PC-3 (cell line): ENCODE data around the gene RERE. TPM values are rescaled to one million over a fixed set of nuclear protein-coding genes. Genes with fewer than 3 reads are reported as not detected.
A peak's percentile ranks its signal among the peaks of the same experiment; 100 is the strongest.

Experiments used
- ATAC-seq: fragments of 200-7000 bp; cut with Tn5 transposase; 2 replicates; pipeline ENCODE4 v1.9.1; 2020; ENCODE audit warnings: mild to moderate bottlenecking, moderate library complexity
- BruUV-seq: library from RNA; stranded (reverse); fragments of 400-500 nt; replicated peaks from 2 replicates; lab custom pipeline; 2021; lab: Mats Ljungman, UMichigan
- CTCF ChIA-PET: fragments of 300-600 bp; sonication (Branson Sonifier 250); formaldehyde crosslinking; loops from one replicate; lab custom pipeline; 2022; ENCODE audit warnings: antibody characterized with exemption; lab: Charles Lee
- POLR2A ChIA-PET: fragments of 300-600 bp; sonication (Branson Sonifier 250); formaldehyde crosslinking; loops from one replicate; lab custom pipeline; 2022; ENCODE audit warnings: antibody characterized with exemption; ENCODE audit not compliant: unreplicated experiment; lab: Charles Lee
- DNase-seq: peaks from one replicate; pipeline ENCODE4 v3.0.0-alpha.2; 2015
- H2AFZ ChIP-seq: fragments of 300-600 bp; sonication (generic); 2 replicates; pipeline ENCODE4 v1.6.0; 2016; ENCODE audit warnings: antibody characterized with exemption, low read length
- H3F3A ChIP-seq: fragments of 300-600 bp; sonication (generic); one replicate; pipeline ENCODE4 v1.6.0; 2017; ENCODE audit warnings: antibody characterized with exemption, low read length, control low read depth, mild to moderate bottlenecking; ENCODE audit not compliant: unreplicated experiment
- H3K27ac ChIP-seq: fragments of 300-600 bp; sonication (generic); 2 replicates; pipeline ENCODE4 v1.5.1; 2016; ENCODE audit warnings: mild to moderate bottlenecking, low read length
- H3K27me3 ChIP-seq: fragments of 300-600 bp; sonication (generic); 2 replicates; pipeline ENCODE4 v1.6.1; 2016; ENCODE audit warnings: low read length, mixed read lengths
- H3K36me3 ChIP-seq: fragments of 300-600 bp; sonication (generic); 2 replicates; pipeline ENCODE4 v1.6.1; 2016; ENCODE audit warnings: low read depth, mixed run types, low read length, mixed read lengths
- H3K4me1 ChIP-seq: fragments of 300-600 bp; sonication (generic); 2 replicates; pipeline ENCODE4 v1.5.1; 2016; ENCODE audit warnings: low read length; ENCODE audit not compliant: insufficient read depth
- H3K4me2 ChIP-seq: fragments of 300-600 bp; sonication (generic); 2 replicates; pipeline ENCODE4 v1.6.0; 2016; ENCODE audit warnings: low read length
- H3K4me3 ChIP-seq: fragments of 300-600 bp; sonication (generic); 2 replicates; pipeline ENCODE4 v1.5.1; 2016; ENCODE audit warnings: mild to moderate bottlenecking, low read length, mixed read lengths
- H3K79me2 ChIP-seq: fragments of 300-600 bp; sonication (generic); 2 replicates; pipeline ENCODE4 v1.6.1; 2017; ENCODE audit warnings: low read length, mixed read lengths
- H3K9ac ChIP-seq: fragments of 300-600 bp; sonication (generic); 2 replicates; pipeline ENCODE4 v1.6.0; 2016; ENCODE audit warnings: mild to moderate bottlenecking, low read length
- H3K9me2 ChIP-seq: fragments of 300-600 bp; sonication (generic); replicated peaks from 2 replicates; pipeline ENCODE4 v1.6.1; 2016; ENCODE audit warnings: mixed run types, low read length, mixed read lengths
- H3K9me3 ChIP-seq: fragments of 300-600 bp; sonication (generic); 2 replicates; pipeline ENCODE4 v1.6.1; 2016; ENCODE audit warnings: low read length, mixed read lengths
- H4K20me1 ChIP-seq: fragments of 300-600 bp; sonication (generic); 2 replicates; pipeline ENCODE4 v1.6.1; 2016; ENCODE audit warnings: low read length, mixed read lengths
- EZH2 ChIP-seq: fragments of 300-600 bp; sonication (generic); IDR thresholded peaks from one replicate; pipeline ENCODE4 v1.6.1; 2017; ENCODE audit warnings: antibody characterized with exemption, mild to moderate bottlenecking, low read length; ENCODE audit not compliant: unreplicated experiment
- EZH2phosphoT487 ChIP-seq: fragments of 300-600 bp; sonication (generic); IDR thresholded peaks from 2 replicates; pipeline ENCODE4 v1.6.1; 2018; ENCODE audit warnings: mild to moderate bottlenecking, antibody characterized with exemption, low read length, borderline replicate concordance
- intact Hi-C: fragments of 100-400 bp; cut with micrococcal nuclease; formaldehyde crosslinking; loops from 2 replicates; pipeline ENCODE4 v1.9.0; 2023
- total RNA-seq: library from RNA; depleted of rRNA; stranded (reverse); fragments of >200 nt; gene quantifications from 2 replicates; pipeline ENCODE4 v1.2.3, GENCODE V29; 2014
- TF ChIP-seq, protein P1 (sequence below): fragments of 300-600 bp; sonication (generic); conservative IDR thresholded peaks from 2 replicates; pipeline ENCODE4 v1.5.1; 2017; ENCODE audit warnings: antibody characterized with exemption, low read depth, mild to moderate bottlenecking, low read length

Gene RERE
- total RNA-seq, 1 experiment from 2014 or later, result 24.2 TPM

GRCh38 chr1:8856689-8857412 is 39.4 kb upstream of the RERE start:
- Histone ChIP-seq H3K4me3 (no peak overlapping the region), H3K9me3 (no peaks in the 10 kb centered on the region), H3K9ac (no peak overlapping the region), H3K4me1 (0 out of 2 replicates have a peak, but pooled peaks cover 6% of the 10 kb centered on the region), H3K36me3 (peaks cover 27% of the 10 kb centered on the region), H3K4me2 (no peak overlapping the region), H2AFZ (no peak overlapping the region), H3F3A (peaks cover 36% of the 10 kb centered on the region), H4K20me1 (peaks cover 31% of the 10 kb centered on the region), H3K79me2 (no peaks in the 10 kb centered on the region), H3K27ac (no peak overlapping the region), H3K27me3 (no peaks in the 10 kb centered on the region), H3K9me2 (no peaks in the 10 kb centered on the region)
- TF ChIP-seq EZH2phosphoT487 (no peak), EZH2 (no peak)
- TF ChIP-seq, protein P1, sequence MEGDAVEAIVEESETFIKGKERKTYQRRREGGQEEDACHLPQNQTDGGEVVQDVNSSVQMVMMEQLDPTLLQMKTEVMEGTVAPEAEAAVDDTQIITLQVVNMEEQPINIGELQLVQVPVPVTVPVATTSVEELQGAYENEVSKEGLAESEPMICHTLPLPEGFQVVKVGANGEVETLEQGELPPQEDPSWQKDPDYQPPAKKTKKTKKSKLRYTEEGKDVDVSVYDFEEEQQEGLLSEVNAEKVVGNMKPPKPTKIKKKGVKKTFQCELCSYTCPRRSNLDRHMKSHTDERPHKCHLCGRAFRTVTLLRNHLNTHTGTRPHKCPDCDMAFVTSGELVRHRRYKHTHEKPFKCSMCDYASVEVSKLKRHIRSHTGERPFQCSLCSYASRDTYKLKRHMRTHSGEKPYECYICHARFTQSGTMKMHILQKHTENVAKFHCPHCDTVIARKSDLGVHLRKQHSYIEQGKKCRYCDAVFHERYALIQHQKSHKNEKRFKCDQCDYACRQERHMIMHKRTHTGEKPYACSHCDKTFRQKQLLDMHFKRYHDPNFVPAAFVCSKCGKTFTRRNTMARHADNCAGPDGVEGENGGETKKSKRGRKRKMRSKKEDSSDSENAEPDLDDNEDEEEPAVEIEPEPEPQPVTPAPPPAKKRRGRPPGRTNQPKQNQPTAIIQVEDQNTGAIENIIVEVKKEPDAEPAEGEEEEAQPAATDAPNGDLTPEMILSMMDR, result no peak
- DNase-seq, result no peak
- CTCF ChIA-PET, result interaction anchor here (0.6 kb wide), 1 partner anchor 148 kb away, joined by 3 read pairs; no protein-coding TSS in a partner anchor
- POLR2A ChIA-PET, result no interaction called here
- TSS peak; percentile 4 for BruUV-seq
- peak; percentile 1; the same call in 1 of the 2 replicates for ATAC-seq
- intact Hi-C loops, result no loop called here

- H3K4me1 ChIP-seq, result 0 out of 2 replicates have a peak, but pooled peaks cover 6% of the 10 kb centered on the region
These were observed 36.8 kb upstream of the RERE start for GRCh38 chr1:8854240-8854639.

More at GRCh38 chr1:8854240-8854639, 36.8 kb upstream of the RERE start:
- Histone ChIP-seq H4K20me1 (peaks cover 9% of the 10 kb centered on the region), H3K36me3 (peaks cover 3% of the 10 kb centered on the region), H3K27ac (no peak overlapping the region), H2AFZ (no peak overlapping the region), H3K4me3 (no peak overlapping the region), H3K4me2 (no peak overlapping the region), H3F3A (peaks cover 13% of the 10 kb centered on the region), H3K9me3 (no peaks in the 10 kb centered on the region), H3K27me3 (no peaks in the 10 kb centered on the region), H3K9ac (no peak overlapping the region), H3K9me2 (no peaks in the 10 kb centered on the region), H3K79me2 (no peaks in the 10 kb centered on the region)
- no peak for TF ChIP-seq EZH2phosphoT487
- TF ChIP-seq EZH2, result no peak
- TF ChIP-seq, protein P1, result no peak
- intact Hi-C loops, result no loop called here
- no TSS peak for BruUV-seq
- POLR2A ChIA-PET, result no interaction called here
- no peak for DNase-seq
- CTCF ChIA-PET, result interaction anchor here (0.6 kb wide), 1 partner anchor 247 kb away, joined by 3 read pairs; no protein-coding TSS in a partner anchor
- ATAC-seq, result no peak
